ENCODE measurements around the gene TSHZ1. TPM values are rescaled to one million over a fixed set of nuclear protein-coding genes. Genes with fewer than 3 reads are reported as not detected.

TSHZ1 gene
- total RNA-seq, 1 experiment from 2014 or later, result 7.4 TPM

- H3K9me3 ChIP-seq (ENCODE audit: insufficient read depth, low read depth), result no peaks in the 10 kb centered on the region
Observed at GRCh38 chr18:75200605-75201280, 9.9 kb upstream of the TSHZ1 start.

DNA sequence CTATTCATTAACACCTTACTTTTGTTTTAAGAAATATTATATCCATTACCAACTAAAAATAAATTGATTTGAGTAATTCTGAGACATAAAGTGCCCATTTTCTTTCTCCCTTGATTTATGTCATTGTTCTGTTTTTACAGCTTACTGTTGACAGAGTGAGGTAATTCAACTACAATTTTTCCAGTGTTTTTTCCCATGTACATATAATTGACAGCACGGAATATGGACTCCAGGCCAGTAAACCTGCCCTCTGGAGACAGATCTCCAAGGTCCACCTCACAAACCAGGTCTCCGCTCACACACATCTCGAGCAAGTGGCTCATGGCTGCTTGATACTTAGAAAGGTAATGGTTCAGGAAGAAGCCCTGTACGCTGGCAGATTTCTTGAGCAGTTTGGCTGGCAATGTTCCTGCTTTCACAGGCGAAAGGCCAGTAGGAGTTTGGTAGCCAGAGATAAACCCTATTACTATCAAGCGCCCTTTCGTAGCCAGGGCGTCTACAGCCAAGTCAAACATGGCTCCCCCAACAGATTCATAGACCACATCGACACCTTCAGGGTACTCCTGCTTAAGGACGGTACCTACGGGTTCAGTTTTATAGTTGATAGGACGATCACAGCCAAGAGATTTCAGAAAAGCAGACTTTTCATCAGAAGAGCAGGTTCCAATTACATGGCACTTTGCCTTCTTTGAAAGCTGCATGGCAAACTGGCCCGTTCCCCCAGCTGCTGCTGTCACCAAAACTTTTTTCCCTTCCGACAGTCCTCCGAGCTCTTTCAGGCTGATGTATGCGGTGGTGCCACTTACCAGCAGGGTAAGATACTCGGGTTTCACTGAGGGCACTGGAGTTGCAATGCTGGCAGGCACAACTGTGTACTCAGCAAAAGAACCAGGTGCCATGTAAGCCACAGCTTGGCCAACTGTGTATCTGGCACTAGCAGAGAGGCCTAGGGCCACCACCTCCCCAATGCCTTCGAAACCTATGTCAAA is 9.0 kb upstream of the TSHZ1 start:
- peaks cover 36% of the 10 kb centered on the region for H3K79me2 ChIP-seq (ENCODE audit: low read depth)
- H3K9me2 ChIP-seq (ENCODE audit: insufficient read depth), result no peaks in the 10 kb centered on the region
- peaks cover 8% of the 10 kb centered on the region for H3K4me1 ChIP-seq (replicated peaks; ENCODE audit: insufficient read depth)
- H3K27me3 ChIP-seq (ENCODE audit: insufficient read depth, low read depth), result no peaks in the 10 kb centered on the region
- H3K36me3 ChIP-seq (ENCODE audit: low read depth), result peaks cover 9% of the 10 kb centered on the region; the same call in 1 of the 2 replicates
- H3K4me3 ChIP-seq, result no peak overlapping the region
- BruUV-seq (replicated peaks), result no TSS peak
- ChIA-PET POLR2A (ENCODE audit: unreplicated experiment) (no interaction called here), CTCF (no interaction called here)
- H2AFZ ChIP-seq, result no peak overlapping the region
- no peak overlapping the region for H3K27ac ChIP-seq
- H3K4me2 ChIP-seq, result no peak overlapping the region
- H4K20me1 ChIP-seq (ENCODE audit: insufficient read depth), result peaks cover 25% of the 10 kb centered on the region; the same call in 1 of the 2 replicates
- TF ChIP-seq EZH2 (IDR thresholded peaks at IDR 0.05; ENCODE audit: low read depth), result no peak
- TF ChIP-seq, protein P1, sequence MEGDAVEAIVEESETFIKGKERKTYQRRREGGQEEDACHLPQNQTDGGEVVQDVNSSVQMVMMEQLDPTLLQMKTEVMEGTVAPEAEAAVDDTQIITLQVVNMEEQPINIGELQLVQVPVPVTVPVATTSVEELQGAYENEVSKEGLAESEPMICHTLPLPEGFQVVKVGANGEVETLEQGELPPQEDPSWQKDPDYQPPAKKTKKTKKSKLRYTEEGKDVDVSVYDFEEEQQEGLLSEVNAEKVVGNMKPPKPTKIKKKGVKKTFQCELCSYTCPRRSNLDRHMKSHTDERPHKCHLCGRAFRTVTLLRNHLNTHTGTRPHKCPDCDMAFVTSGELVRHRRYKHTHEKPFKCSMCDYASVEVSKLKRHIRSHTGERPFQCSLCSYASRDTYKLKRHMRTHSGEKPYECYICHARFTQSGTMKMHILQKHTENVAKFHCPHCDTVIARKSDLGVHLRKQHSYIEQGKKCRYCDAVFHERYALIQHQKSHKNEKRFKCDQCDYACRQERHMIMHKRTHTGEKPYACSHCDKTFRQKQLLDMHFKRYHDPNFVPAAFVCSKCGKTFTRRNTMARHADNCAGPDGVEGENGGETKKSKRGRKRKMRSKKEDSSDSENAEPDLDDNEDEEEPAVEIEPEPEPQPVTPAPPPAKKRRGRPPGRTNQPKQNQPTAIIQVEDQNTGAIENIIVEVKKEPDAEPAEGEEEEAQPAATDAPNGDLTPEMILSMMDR (conservative IDR thresholded peaks at IDR 0.05), result no peak
- H3K9me3 ChIP-seq (ENCODE audit: insufficient read depth, low read depth), result no peaks in the 10 kb centered on the region
- H3F3A ChIP-seq (ENCODE audit: insufficient read depth, low read depth), result no peaks in the 10 kb centered on the region
- intact Hi-C loops (cut with micrococcal nuclease; ENCODE audit: unreplicated experiment), result no loop called here
- DNase-seq, result no peak

More at GRCh38 chr18:75200605-75201280, 9.9 kb upstream of the TSHZ1 start:
- BruUV-seq (replicated peaks), result no TSS peak
- H3K4me2 ChIP-seq, result no peak overlapping the region
- H3K9me2 ChIP-seq (ENCODE audit: insufficient read depth), result no peaks in the 10 kb centered on the region
- no peaks in the 10 kb centered on the region for H3K4me1 ChIP-seq (replicated peaks; ENCODE audit: insufficient read depth)
- H3K27ac ChIP-seq, result no peak overlapping the region
- DNase-seq, result no peak
- H3K27me3 ChIP-seq (ENCODE audit: insufficient read depth, low read depth), result no peaks in the 10 kb centered on the region
- POLR2A ChIA-PET (ENCODE audit: unreplicated experiment), result no interaction called here
- peaks cover 17% of the 10 kb centered on the region; the same call in 1 of the 2 replicates for H4K20me1 ChIP-seq (ENCODE audit: insufficient read depth)
- H2AFZ ChIP-seq, result no peak overlapping the region
- no peak overlapping the region for H3K4me3 ChIP-seq
- TF ChIP-seq, protein P1 (conservative IDR thresholded peaks at IDR 0.05), result no peak
- no peak for TF ChIP-seq EZH2 (IDR thresholded peaks at IDR 0.05; ENCODE audit: low read depth)
- CTCF ChIA-PET, result no interaction called here
- no peaks in the 10 kb centered on the region for H3F3A ChIP-seq (ENCODE audit: insufficient read depth, low read depth)
- intact Hi-C loops (cut with micrococcal nuclease; ENCODE audit: unreplicated experiment), result no loop called here
- H3K36me3 ChIP-seq (ENCODE audit: low read depth), result peaks cover 9% of the 10 kb centered on the region; the same call in 1 of the 2 replicates
- peaks cover 28% of the 10 kb centered on the region for H3K79me2 ChIP-seq (ENCODE audit: low read depth)

- Histone ChIP-seq H3K9me2 (ENCODE audit: insufficient read depth) (no peaks in the 10 kb centered on the region), H3K27ac (no peak overlapping the region), H3K79me2 (ENCODE audit: low read depth) (peaks cover 49% of the 10 kb centered on the region), H3K4me2 (no peak overlapping the region), H3F3A (ENCODE audit: insufficient read depth, low read depth) (no peaks in the 10 kb centered on the region), H3K4me3 (no peak overlapping the region), H4K20me1 (ENCODE audit: insufficient read depth) (peaks cover 35% of the 10 kb centered on the region; the same call in 1 of the 2 replicates), H3K9me3 (ENCODE audit: insufficient read depth, low read depth) (no peaks in the 10 kb centered on the region), H3K27me3 (ENCODE audit: insufficient read depth, low read depth) (no peaks in the 10 kb centered on the region), H3K36me3 (ENCODE audit: low read depth) (peaks cover 9% of the 10 kb centered on the region; the same call in 1 of the 2 replicates), H3K4me1 (replicated peaks; ENCODE audit: insufficient read depth) (peaks cover 16% of the 10 kb centered on the region), H2AFZ (no peak overlapping the region)
- no peak for DNase-seq
- TF ChIP-seq, protein P1 (conservative IDR thresholded peaks at IDR 0.05), result no peak
- ChIA-PET CTCF (no interaction called here), POLR2A (ENCODE audit: unreplicated experiment) (interaction anchor here (0.7 kb wide), 1 partner anchor 916 kb away, joined by 4 read pairs; no protein-coding TSS in a partner anchor)
- intact Hi-C loops (cut with micrococcal nuclease; ENCODE audit: unreplicated experiment), result no loop called here
- BruUV-seq (replicated peaks), result no TSS peak
Observed at GRCh38 chr18:75202696-75203365, 7.8 kb upstream of the TSHZ1 start.

All from PC-9 (cell line).